ENCODE measurements around the gene RNF151.

The RNF151 gene

GRCh38 chr16:1982991-1983543, 16.4 kb downstream of the RNF151 start:
- no peak overlapping the region for H2BK12ac ChIP-seq (ENCODE audit: low read length)
- H3K79me2 ChIP-seq (ENCODE audit: control insufficient read depth, insufficient read depth, low read length, poor library complexity) = peaks cover 2% of the 10 kb centered on the region
- H2AK5ac ChIP-seq (ENCODE audit: low read length) = no peak overlapping the region
- DNase-seq = no peak
- H3K27me3 ChIP-seq (ENCODE audit: insufficient read depth, low read length) = peaks cover 37% of the 10 kb centered on the region
- H3K4ac ChIP-seq (ENCODE audit: low read depth, low read length) = no peak overlapping the region
- H3K27ac ChIP-seq (ENCODE audit: low read depth, low read length) = no peak overlapping the region
- H3K9me3 ChIP-seq (ENCODE audit: insufficient read depth, low read depth, low read length) = peaks cover 8% of the 10 kb centered on the region
- H2AFZ ChIP-seq (ENCODE audit: insufficient read depth, low read length, poor library complexity) = no peak overlapping the region
- no peak overlapping the region for H3K9ac ChIP-seq (ENCODE audit: low read length)
- no peak overlapping the region for H3K14ac ChIP-seq (ENCODE audit: low read length)
- H4K91ac ChIP-seq (ENCODE audit: low read depth, low read length) = no peak overlapping the region
- no CpG with 5 or more reads among the region's 19 CpGs for WGBS (ENCODE audit: extremely low coverage, insufficient coverage, insufficient read length)
- H3K36me3 ChIP-seq (ENCODE audit: control insufficient read depth in 1 of 2, insufficient read depth in 2 of 2, low read length in 2 of 2) = peaks cover 23 to 26% of the 10 kb centered on the region in 2 experiments
- peak overlapping the region; percentile 98 for H3K4me2 ChIP-seq (ENCODE audit: low read length)
- peaks cover 18 to 25% of the 10 kb centered on the region in 2 experiments for H3K4me1 ChIP-seq (ENCODE audit: control insufficient read depth in 1 of 2, insufficient read depth in 2 of 2, low read length in 2 of 2)
- H4K12ac ChIP-seq (ENCODE audit: low read depth, low read length) = no peak overlapping the region
- H3K4me3 ChIP-seq (ENCODE audit: low read depth, low read length) = peak overlapping the region; percentile 76
- no peak overlapping the region for H2BK120ac ChIP-seq (ENCODE audit: insufficient read depth, low read length, poor library complexity)
- no peak overlapping the region for H3K18ac ChIP-seq (ENCODE audit: low read length)
- H2BK5ac ChIP-seq (ENCODE audit: low read depth, low read length, poor library complexity) = no peak overlapping the region
- H3K23ac ChIP-seq (ENCODE audit: low read length) = no peak overlapping the region
- H3K79me1 ChIP-seq (ENCODE audit: low read length) = peaks cover 8% of the 10 kb centered on the region
- no peak overlapping the region for H4K8ac ChIP-seq (ENCODE audit: low read depth, low read length)

GRCh38 chr16:1983544-1984346, 17.1 kb downstream of the RNF151 start, which contains the start of gene GFER:
TSS of gene GFER (plus strand) at chr16:1984193. CDS start at chr16:1984219, 26 bp downstream.
- Histone ChIP-seq H3K14ac (ENCODE audit: low read length) (peak within 1 kb of the TSS; percentile 96), H3K9me3 (ENCODE audit: insufficient read depth, low read depth, low read length) (peaks cover 8% of the 10 kb centered on the region), H3K27me3 (ENCODE audit: insufficient read depth, low read length) (peaks cover 39% of the 10 kb centered on the region), H3K36me3 (ENCODE audit: control insufficient read depth in 1 of 2, insufficient read depth in 2 of 2, low read length in 2 of 2) (peaks cover 20% of the 10 kb centered on the region in 2 experiments), H3K4ac (ENCODE audit: low read depth, low read length) (peak within 1 kb of the TSS; percentile 66), H3K4me2 (ENCODE audit: low read length) (peak within 1 kb of the TSS; percentile 98), H3K4me1 (ENCODE audit: control insufficient read depth in 1 of 2, insufficient read depth in 2 of 2, low read length in 2 of 2) (peaks cover 16 to 24% of the 10 kb centered on the region in 2 experiments), H3K79me1 (ENCODE audit: low read length) (peaks cover 8% of the 10 kb centered on the region), H3K4me3 (ENCODE audit: low read depth, low read length) (peak within 1 kb of the TSS; percentile 89), H2BK120ac (ENCODE audit: insufficient read depth, low read length, poor library complexity) (peak within 1 kb of the TSS; percentile 44), H3K18ac (ENCODE audit: low read length) (peak within 1 kb of the TSS; percentile 75), H3K27ac (ENCODE audit: low read depth, low read length) (peak within 1 kb of the TSS; percentile 22), H3K79me2 (ENCODE audit: control insufficient read depth, insufficient read depth, low read length, poor library complexity) (peaks cover 2% of the 10 kb centered on the region), H4K91ac (ENCODE audit: low read depth, low read length) (peak within 1 kb of the TSS; percentile 82), H4K12ac (ENCODE audit: low read depth, low read length) (peak within 1 kb of the TSS; percentile 76), H2AFZ (ENCODE audit: insufficient read depth, low read length, poor library complexity) (peak within 1 kb of the TSS; percentile 69), H2BK5ac (ENCODE audit: low read depth, low read length, poor library complexity) (no peak within 1 kb of the TSS), H2BK12ac (ENCODE audit: low read length) (no peak within 1 kb of the TSS), H2AK5ac (ENCODE audit: low read length) (peak within 1 kb of the TSS; percentile 41), H3K23ac (ENCODE audit: low read length) (no peak within 1 kb of the TSS), H4K8ac (ENCODE audit: low read depth, low read length) (peak within 1 kb of the TSS; percentile 97), H3K9ac (ENCODE audit: low read length) (peak within 1 kb of the TSS; percentile 82)
- WGBS (ENCODE audit: extremely low coverage, insufficient coverage, insufficient read length) = no CpG with 5 or more reads among the region's 109 CpGs
- DNase-seq = peak; percentile 93 to 96

GRCh38 chr16:1984347-1985225, 17.9 kb downstream of the RNF151 start:
- H3K27me3 ChIP-seq (ENCODE audit: insufficient read depth, low read length) = peaks cover 42% of the 10 kb centered on the region
- peaks cover 20% of the 10 kb centered on the region in 2 experiments for H3K36me3 ChIP-seq (ENCODE audit: control insufficient read depth in 1 of 2, insufficient read depth in 2 of 2, low read length in 2 of 2)
- H4K12ac ChIP-seq (ENCODE audit: low read depth, low read length) = peak overlapping the region; percentile 76
- H4K8ac ChIP-seq (ENCODE audit: low read depth, low read length) = peak overlapping the region; percentile 97
- no CpG with 5 or more reads among the region's 58 CpGs for whole genome bisulfite sequencing (ENCODE audit: extremely low coverage, insufficient coverage, insufficient read length)
- no peak for DNase-seq
- H3K4me3 ChIP-seq (ENCODE audit: low read depth, low read length) = peak overlapping the region; percentile 89
- H2BK120ac ChIP-seq (ENCODE audit: insufficient read depth, low read length, poor library complexity) = peak overlapping the region; percentile 44
- H3K23ac ChIP-seq (ENCODE audit: low read length) = no peak overlapping the region
- H3K18ac ChIP-seq (ENCODE audit: low read length) = peak overlapping the region; percentile 75
- H2AK5ac ChIP-seq (ENCODE audit: low read length) = peak overlapping the region; percentile 41
- peaks cover 6% of the 10 kb centered on the region for H3K79me1 ChIP-seq (ENCODE audit: low read length)
- H3K4ac ChIP-seq (ENCODE audit: low read depth, low read length) = peak overlapping the region; percentile 66
- H3K14ac ChIP-seq (ENCODE audit: low read length) = peak overlapping the region; percentile 96
- H3K9me3 ChIP-seq (ENCODE audit: insufficient read depth, low read depth, low read length) = peaks cover 8% of the 10 kb centered on the region
- peak overlapping the region; percentile 22 for H3K27ac ChIP-seq (ENCODE audit: low read depth, low read length)
- H3K4me2 ChIP-seq (ENCODE audit: low read length) = peak overlapping the region; percentile 98
- peaks cover 2% of the 10 kb centered on the region for H3K79me2 ChIP-seq (ENCODE audit: control insufficient read depth, insufficient read depth, low read length, poor library complexity)
- H3K4me1 ChIP-seq (ENCODE audit: control insufficient read depth in 1 of 2, insufficient read depth in 2 of 2, low read length in 2 of 2) = peaks cover 10 to 18% of the 10 kb centered on the region in 2 experiments
- no peak overlapping the region for H2BK12ac ChIP-seq (ENCODE audit: low read length)
- H2BK5ac ChIP-seq (ENCODE audit: low read depth, low read length, poor library complexity) = no peak overlapping the region
- H4K91ac ChIP-seq (ENCODE audit: low read depth, low read length) = peak overlapping the region; percentile 82
- peak overlapping the region; percentile 69 for H2AFZ ChIP-seq (ENCODE audit: insufficient read depth, low read length, poor library complexity)
- H3K9ac ChIP-seq (ENCODE audit: low read length) = peak overlapping the region; percentile 82
